OCI-LY1 (cell line): Measurements from ENCODE around the gene FAM117A.

Source experiments
- H2AFZ ChIP-seq: fragments of 200-600 bp; sonication (generic), shearing (Covaris generic); 2 replicates; pipeline ENCODE4 v1.6.0; 2014; ENCODE audit warnings: antibody characterized with exemption, mild to moderate bottlenecking, low read length
- H3F3A ChIP-seq: fragments of 200-600 bp; sonication (generic), shearing (Covaris generic); 2 replicates; pipeline ENCODE4 v1.6.0; 2014; ENCODE audit warnings: mild to moderate bottlenecking, antibody characterized with exemption, low read length, moderate library complexity; ENCODE audit not compliant: insufficient read depth
- H3K27ac ChIP-seq: fragments of 200-600 bp; sonication (generic); 2 replicates; pipeline ENCODE4 v1.5.1; 2014; ENCODE audit warnings: low read length, mixed run types, mild to moderate bottlenecking, low read depth; ENCODE audit not compliant: poor library complexity, severe bottlenecking
- H3K27me3 ChIP-seq: fragments of 200-600 bp; sonication (generic); 2 replicates; pipeline ENCODE4 v1.6.0; 2014; ENCODE audit warnings: antibody characterized with exemption, mild to moderate bottlenecking, low read length, moderate library complexity; ENCODE audit not compliant: insufficient read depth
- H3K36me3 ChIP-seq: fragments of 200-600 bp; sonication (generic); 2 replicates; pipeline ENCODE4 v1.6.1; 2014; ENCODE audit warnings: mild to moderate bottlenecking, antibody characterized with exemption, low read length, moderate library complexity, mixed read lengths; ENCODE audit not compliant: insufficient read depth
- H3K4me1 ChIP-seq: fragments of 200-600 bp; sonication (generic); 2 replicates; pipeline ENCODE4 v1.5.1; 2014; ENCODE audit warnings: mild to moderate bottlenecking, low read length, moderate library complexity; ENCODE audit not compliant: insufficient read depth, severe bottlenecking
- H3K4me2 ChIP-seq: fragments of 200-600 bp; sonication (generic), shearing (Covaris generic); 2 replicates; pipeline ENCODE4 v1.6.1; 2014; ENCODE audit warnings: low read length
- H3K4me3 ChIP-seq: fragments of 200-600 bp; sonication (generic); 2 replicates; pipeline ENCODE4 v1.5.1; 2014; ENCODE audit warnings: low read length, low read depth, mild to moderate bottlenecking, mixed read lengths; ENCODE audit not compliant: poor library complexity, severe bottlenecking
- H3K79me2 ChIP-seq: fragments of 200-600 bp; shearing (Covaris generic); 2 replicates; pipeline ENCODE4 v1.6.1; 2016; ENCODE audit warnings: mixed run types, low read length, mixed read lengths; ENCODE audit not compliant: insufficient read depth
- H3K9ac ChIP-seq: fragments of 200-600 bp; sonication (generic), shearing (Covaris generic); 2 replicates; pipeline ENCODE4 v1.6.1; 2014; ENCODE audit warnings: mild to moderate bottlenecking, low read length, mixed read lengths
- H3K9me2 ChIP-seq: fragments of 200-600 bp; sonication (generic), shearing (Covaris generic); 2 replicates; pipeline ENCODE4 v1.6.1; 2014; ENCODE audit warnings: low read depth, mild to moderate bottlenecking, low read length, mixed read lengths
- H3K9me3 ChIP-seq: fragments of 200-600 bp; shearing (Covaris generic); 2 replicates; pipeline ENCODE4 v1.6.1; 2014; ENCODE audit warnings: low read length, mixed read lengths
- H4K20me1 ChIP-seq: fragments of 200-600 bp; sonication (generic), shearing (Covaris generic); 2 replicates; pipeline ENCODE4 v1.6.0; 2016; ENCODE audit warnings: mild to moderate bottlenecking, low read length; ENCODE audit not compliant: insufficient read depth
- EZH2 ChIP-seq: fragments of 200-600 bp; sonication (generic), shearing (Covaris generic); IDR thresholded peaks from 2 replicates; pipeline ENCODE4 v1.8.0; 2017; ENCODE audit warnings: borderline replicate concordance, mixed run types, mild to moderate bottlenecking, antibody characterized with exemption, low read length, moderate library complexity, mixed read lengths
- TF ChIP-seq, protein P1 (sequence below): fragments of 200-600 bp; sonication (generic), shearing (Covaris generic); IDR thresholded peaks from 2 replicates; pipeline ENCODE4 v1.5.1; 2017; ENCODE audit warnings: mild to moderate bottlenecking, antibody characterized with exemption, low read length, moderate library complexity, mixed read lengths

FAM117A gene

DNA sequence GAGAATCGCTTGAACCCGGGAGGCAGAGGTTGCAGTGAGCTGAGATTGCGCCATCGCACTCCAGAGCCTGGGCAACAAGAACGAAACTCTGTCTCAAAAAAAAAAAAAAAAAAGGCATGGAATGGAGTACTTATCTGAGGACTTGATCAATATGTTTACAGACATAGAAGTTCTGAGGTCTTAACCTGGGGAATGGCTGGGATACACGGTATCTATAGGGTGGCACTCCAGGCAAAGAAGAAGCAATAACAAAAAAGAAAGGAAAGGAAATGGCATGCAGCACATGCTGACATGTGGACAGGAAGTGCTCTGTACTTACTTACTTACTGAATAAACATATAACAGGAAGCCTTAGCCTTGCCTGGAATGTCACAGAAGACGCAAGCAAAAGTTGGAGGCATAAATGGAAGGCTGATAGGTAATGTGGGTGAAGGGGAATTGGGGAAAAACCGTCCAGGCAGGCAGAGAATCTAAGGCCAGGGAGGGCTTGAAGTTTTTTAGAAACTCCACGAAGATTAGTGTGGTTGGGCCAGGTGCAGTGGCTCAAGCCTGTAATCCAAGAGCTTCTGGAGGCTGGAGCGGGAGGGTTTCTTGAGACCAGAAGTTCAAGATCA lies 75.9 kb downstream of the FAM117A start:
- no peaks in the 10 kb centered on the region for H3F3A ChIP-seq
- H3K9ac ChIP-seq, result no peak overlapping the region
- H4K20me1 ChIP-seq, result no peaks in the 10 kb centered on the region
- no peak overlapping the region for H3K27ac ChIP-seq
- no peak for TF ChIP-seq EZH2
- TF ChIP-seq, protein P1, sequence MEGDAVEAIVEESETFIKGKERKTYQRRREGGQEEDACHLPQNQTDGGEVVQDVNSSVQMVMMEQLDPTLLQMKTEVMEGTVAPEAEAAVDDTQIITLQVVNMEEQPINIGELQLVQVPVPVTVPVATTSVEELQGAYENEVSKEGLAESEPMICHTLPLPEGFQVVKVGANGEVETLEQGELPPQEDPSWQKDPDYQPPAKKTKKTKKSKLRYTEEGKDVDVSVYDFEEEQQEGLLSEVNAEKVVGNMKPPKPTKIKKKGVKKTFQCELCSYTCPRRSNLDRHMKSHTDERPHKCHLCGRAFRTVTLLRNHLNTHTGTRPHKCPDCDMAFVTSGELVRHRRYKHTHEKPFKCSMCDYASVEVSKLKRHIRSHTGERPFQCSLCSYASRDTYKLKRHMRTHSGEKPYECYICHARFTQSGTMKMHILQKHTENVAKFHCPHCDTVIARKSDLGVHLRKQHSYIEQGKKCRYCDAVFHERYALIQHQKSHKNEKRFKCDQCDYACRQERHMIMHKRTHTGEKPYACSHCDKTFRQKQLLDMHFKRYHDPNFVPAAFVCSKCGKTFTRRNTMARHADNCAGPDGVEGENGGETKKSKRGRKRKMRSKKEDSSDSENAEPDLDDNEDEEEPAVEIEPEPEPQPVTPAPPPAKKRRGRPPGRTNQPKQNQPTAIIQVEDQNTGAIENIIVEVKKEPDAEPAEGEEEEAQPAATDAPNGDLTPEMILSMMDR, result no peak
- no peaks in the 10 kb centered on the region for H3K9me2 ChIP-seq
- no peaks in the 10 kb centered on the region for H3K79me2 ChIP-seq
- H3K27me3 ChIP-seq, result no peaks in the 10 kb centered on the region
- peaks cover 8% of the 10 kb centered on the region for H3K4me1 ChIP-seq
- no peak overlapping the region for H3K4me2 ChIP-seq
- no peak overlapping the region for H3K4me3 ChIP-seq
- H2AFZ ChIP-seq, result no peak overlapping the region
- no peaks in the 10 kb centered on the region for H3K36me3 ChIP-seq
- no peaks in the 10 kb centered on the region for H3K9me3 ChIP-seq

DNA sequence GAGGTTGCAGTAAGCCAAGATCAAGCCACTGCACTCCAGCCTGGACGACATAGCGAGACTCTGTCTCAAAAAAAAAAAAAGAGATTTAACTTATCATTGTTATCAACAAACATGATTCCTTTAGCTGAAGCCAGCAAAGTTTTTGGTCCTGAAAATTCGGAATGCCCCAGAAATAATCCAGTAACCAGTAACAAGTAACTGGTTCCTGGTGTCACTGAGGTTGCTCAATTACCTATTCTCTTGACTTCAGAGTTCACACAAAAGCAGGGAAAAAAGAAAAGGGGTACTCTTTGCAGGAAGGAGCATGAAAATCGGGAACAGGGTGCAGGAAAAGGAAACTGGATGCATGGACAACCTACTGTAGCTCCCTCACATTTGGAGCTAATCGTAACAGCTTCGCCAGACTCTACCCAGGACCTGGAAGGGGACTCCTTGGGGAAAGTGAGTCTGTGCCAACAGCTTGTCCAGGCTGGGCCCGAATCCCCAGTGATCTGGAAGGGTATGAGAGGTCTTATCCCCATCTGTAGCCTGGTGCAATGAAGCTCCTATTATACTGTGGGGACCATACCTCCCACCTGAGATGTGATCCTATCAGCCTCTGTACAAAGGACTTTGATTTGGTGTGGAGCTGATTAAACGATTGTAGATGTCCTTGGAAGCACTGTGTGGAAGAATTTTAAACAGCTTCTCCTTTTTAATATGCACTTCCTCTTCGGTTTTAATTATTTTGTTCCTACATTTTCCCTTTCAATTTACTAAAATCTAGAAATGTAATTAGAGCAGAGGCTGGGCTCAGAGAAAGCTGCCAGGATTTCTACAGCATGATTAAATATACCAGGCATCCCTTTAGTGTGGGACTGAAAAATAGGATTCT lies 82.6 kb downstream of the FAM117A start:
- H3K4me1 ChIP-seq, result peaks cover 8% of the 10 kb centered on the region
- no peak overlapping the region for H3K9ac ChIP-seq
- H4K20me1 ChIP-seq, result no peaks in the 10 kb centered on the region
- H3K4me3 ChIP-seq, result no peak overlapping the region
- H3K79me2 ChIP-seq, result peaks cover 6% of the 10 kb centered on the region; the same call in 1 of the 2 replicates
- H3K27ac ChIP-seq, result no peak overlapping the region
- H2AFZ ChIP-seq, result no peak overlapping the region
- H3K9me2 ChIP-seq, result no peaks in the 10 kb centered on the region
- H3K27me3 ChIP-seq, result no peaks in the 10 kb centered on the region
- H3K9me3 ChIP-seq, result no peaks in the 10 kb centered on the region
- H3K36me3 ChIP-seq, result no peaks in the 10 kb centered on the region
- H3F3A ChIP-seq, result peaks cover 5% of the 10 kb centered on the region; the same call in 1 of the 2 replicates
- TF ChIP-seq, protein P1, result no peak
- no peak for TF ChIP-seq EZH2
- H3K4me2 ChIP-seq, result no peak overlapping the region

DNA sequence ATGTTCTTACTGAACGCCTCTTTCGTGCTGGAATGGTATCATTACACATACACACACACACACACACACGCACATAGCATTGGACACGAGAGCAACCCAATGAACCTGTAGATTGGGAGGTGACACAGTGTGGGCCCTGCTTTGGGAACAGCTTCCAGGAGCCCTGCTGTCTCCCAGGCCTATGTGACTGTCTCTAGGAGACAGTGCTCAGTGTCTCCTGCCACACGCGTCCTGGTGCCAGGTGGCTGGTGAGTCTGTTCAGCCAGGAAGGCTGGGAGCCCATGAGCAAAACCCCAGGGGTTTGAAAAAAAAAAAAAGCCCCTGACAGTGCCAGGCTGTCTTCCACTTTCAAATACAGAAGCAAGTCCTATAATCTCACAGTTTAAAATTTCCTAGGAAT lies 83.6 kb downstream of the FAM117A start:
- Histone ChIP-seq H3K4me3 (no peak overlapping the region), H3K27ac (no peak overlapping the region), H3K4me1 (peaks cover 18% of the 10 kb centered on the region), H4K20me1 (no peaks in the 10 kb centered on the region), H3K9me3 (no peaks in the 10 kb centered on the region), H3F3A (peaks cover 5% of the 10 kb centered on the region; the same call in 1 of the 2 replicates), H3K9me2 (no peaks in the 10 kb centered on the region), H3K4me2 (no peak overlapping the region), H3K9ac (no peak overlapping the region), H3K79me2 (peaks cover 14% of the 10 kb centered on the region), H3K36me3 (peaks cover 4% of the 10 kb centered on the region; the same call in 1 of the 2 replicates), H2AFZ (no peak overlapping the region), H3K27me3 (no peaks in the 10 kb centered on the region)
- no peak for TF ChIP-seq EZH2
